Measurements from ENCODE around the gene PAPPA2. TPM values are rescaled to one million over a fixed set of nuclear protein-coding genes. Genes with fewer than 3 reads are reported as not detected.

The PAPPA2 gene
- total RNA-seq, 1 experiment from 2014 or later, result not detected

- Histone ChIP-seq H3K9me3 (ENCODE audit: insufficient read depth, low read depth) (no peaks in the 10 kb centered on the region), H3K4me3 (no peak overlapping the region), H3F3A (ENCODE audit: insufficient read depth, low read depth) (no peaks in the 10 kb centered on the region), H3K27me3 (ENCODE audit: insufficient read depth, low read depth) (no peaks in the 10 kb centered on the region), H3K9me2 (ENCODE audit: insufficient read depth) (no peaks in the 10 kb centered on the region), H3K79me2 (ENCODE audit: low read depth) (no peaks in the 10 kb centered on the region), H3K27ac (no peak overlapping the region), H4K20me1 (ENCODE audit: insufficient read depth) (no peaks in the 10 kb centered on the region), H3K36me3 (ENCODE audit: low read depth) (no peaks in the 10 kb centered on the region), H3K4me1 (replicated peaks; ENCODE audit: insufficient read depth) (no peaks in the 10 kb centered on the region), H2AFZ (no peak overlapping the region), H3K4me2 (no peak overlapping the region)
- intact Hi-C loops (cut with micrococcal nuclease; ENCODE audit: unreplicated experiment), result no loop called here
- POLR2A ChIA-PET (ENCODE audit: unreplicated experiment), result no interaction called here
- no TSS peak for BruUV-seq (replicated peaks)
- CTCF ChIA-PET, result no interaction called here
- TF ChIP-seq EZH2 (IDR thresholded peaks at IDR 0.05; ENCODE audit: low read depth) (no peak), CTCF (conservative IDR thresholded peaks at IDR 0.05) (no peak)
- no peak for DNase-seq
Observed at GRCh38 chr1:176460544-176461336, 2.2 kb upstream of the PAPPA2 start.

GRCh38 chr1:176461576-176461975 lies 1.4 kb upstream of the PAPPA2 start:
- no peak overlapping the region for H3K27ac ChIP-seq
- no peaks in the 10 kb centered on the region for H3K9me3 ChIP-seq (ENCODE audit: insufficient read depth, low read depth)
- H3K4me2 ChIP-seq, result no peak overlapping the region
- no TSS peak for BruUV-seq (replicated peaks)
- H3K36me3 ChIP-seq (ENCODE audit: low read depth), result no peaks in the 10 kb centered on the region
- intact Hi-C loops (cut with micrococcal nuclease; ENCODE audit: unreplicated experiment), result no loop called here
- no peak overlapping the region for H3K4me3 ChIP-seq
- no peak for DNase-seq
- H3K4me1 ChIP-seq (replicated peaks; ENCODE audit: insufficient read depth), result no peaks in the 10 kb centered on the region
- ChIA-PET CTCF (no interaction called here), POLR2A (ENCODE audit: unreplicated experiment) (no interaction called here)
- TF ChIP-seq CTCF (conservative IDR thresholded peaks at IDR 0.05), result no peak
- TF ChIP-seq EZH2 (IDR thresholded peaks at IDR 0.05; ENCODE audit: low read depth), result no peak
- H4K20me1 ChIP-seq (ENCODE audit: insufficient read depth), result no peaks in the 10 kb centered on the region
- no peak overlapping the region for H2AFZ ChIP-seq
- no peaks in the 10 kb centered on the region for H3K27me3 ChIP-seq (ENCODE audit: insufficient read depth, low read depth)
- H3F3A ChIP-seq (ENCODE audit: insufficient read depth, low read depth), result no peaks in the 10 kb centered on the region
- H3K79me2 ChIP-seq (ENCODE audit: low read depth), result no peaks in the 10 kb centered on the region
- no peaks in the 10 kb centered on the region for H3K9me2 ChIP-seq (ENCODE audit: insufficient read depth)

GRCh38 chr1:176466514-176466913 lies 3.5 kb downstream of the PAPPA2 start:
- intact Hi-C loops (cut with micrococcal nuclease; ENCODE audit: unreplicated experiment), result no loop called here
- no peak overlapping the region for H3K4me2 ChIP-seq
- no TSS peak for BruUV-seq (replicated peaks)

More at GRCh38 chr1:176466514-176466913, 3.5 kb downstream of the PAPPA2 start:
- peak; percentile 59 for TF ChIP-seq CTCF (conservative IDR thresholded peaks at IDR 0.05)
- TF ChIP-seq EZH2 (IDR thresholded peaks at IDR 0.05; ENCODE audit: low read depth), result no peak
- Histone ChIP-seq H2AFZ (no peak overlapping the region), H3K27me3 (ENCODE audit: insufficient read depth, low read depth) (no peaks in the 10 kb centered on the region), H3K27ac (no peak overlapping the region), H4K20me1 (ENCODE audit: insufficient read depth) (no peaks in the 10 kb centered on the region), H3F3A (ENCODE audit: insufficient read depth, low read depth) (no peaks in the 10 kb centered on the region), H3K36me3 (ENCODE audit: low read depth) (no peaks in the 10 kb centered on the region), H3K4me3 (no peak overlapping the region), H3K4me1 (replicated peaks; ENCODE audit: insufficient read depth) (no peaks in the 10 kb centered on the region), H3K9me3 (ENCODE audit: insufficient read depth, low read depth) (no peaks in the 10 kb centered on the region), H3K79me2 (ENCODE audit: low read depth) (no peaks in the 10 kb centered on the region), H3K9me2 (ENCODE audit: insufficient read depth) (no peaks in the 10 kb centered on the region)
- peak in 1 of 2 experiments; percentile 4 for DNase-seq
- POLR2A ChIA-PET (ENCODE audit: unreplicated experiment), result no interaction called here
- CTCF ChIA-PET, result no interaction called here

Measured in PC-9 (cell line).